Brain microvascular endothelial cell (primary cell): ENCODE measurements around the gene UQCR11.
"Not testable (repeated sequence)": the region's sequence is repeated elsewhere in the genome, so short reads cannot be mapped to it uniquely, and the experiment has no call there.

ENCODE experiments used
- DNase-seq: peaks from one replicate; pipeline ENCODE4 v3.0.0-alpha.2; 2020
- H3K27ac ChIP-seq: fragments of 250-450 bp; sonication (Bioruptor Pico); 2 replicates; pipeline ENCODE4 v1.5.1; 2020; ENCODE audit warnings: mild to moderate bottlenecking, moderate library complexity
- H3K27me3 ChIP-seq: fragments of 250-450 bp; sonication (Bioruptor Pico); replicated peaks from 2 replicates; pipeline ENCODE4 v1.5.1; 2020; ENCODE audit warnings: mild to moderate bottlenecking
- H3K36me3 ChIP-seq: fragments of 250-450 bp; sonication (Bioruptor Pico); replicated peaks from 2 replicates; pipeline ENCODE4 v1.5.1; 2020; ENCODE audit warnings: mild to moderate bottlenecking
- H3K4me3 ChIP-seq: 2 replicates; pipeline ENCODE4 v1.5.1; 2011; ENCODE audit warnings: low read depth, mild to moderate bottlenecking, control low read depth, low read length, moderate library complexity
- in situ Hi-C: cut with HindIII; loops from 2 replicates; pipeline ENCODE4 v1.10.0; 2017; ENCODE audit warnings: low sequenced_read_pairs, low pct_ligation_motif_present
- TF ChIP-seq, protein P1 (sequence below): IDR thresholded peaks from 2 replicates; pipeline ENCODE4 v1.5.1; 2011; ENCODE audit warnings: low read depth, mild to moderate bottlenecking, moderate library complexity, low read length, control low read depth, inconsistent platforms; ENCODE audit errors: missing control alignments

Gene UQCR11

DNA sequence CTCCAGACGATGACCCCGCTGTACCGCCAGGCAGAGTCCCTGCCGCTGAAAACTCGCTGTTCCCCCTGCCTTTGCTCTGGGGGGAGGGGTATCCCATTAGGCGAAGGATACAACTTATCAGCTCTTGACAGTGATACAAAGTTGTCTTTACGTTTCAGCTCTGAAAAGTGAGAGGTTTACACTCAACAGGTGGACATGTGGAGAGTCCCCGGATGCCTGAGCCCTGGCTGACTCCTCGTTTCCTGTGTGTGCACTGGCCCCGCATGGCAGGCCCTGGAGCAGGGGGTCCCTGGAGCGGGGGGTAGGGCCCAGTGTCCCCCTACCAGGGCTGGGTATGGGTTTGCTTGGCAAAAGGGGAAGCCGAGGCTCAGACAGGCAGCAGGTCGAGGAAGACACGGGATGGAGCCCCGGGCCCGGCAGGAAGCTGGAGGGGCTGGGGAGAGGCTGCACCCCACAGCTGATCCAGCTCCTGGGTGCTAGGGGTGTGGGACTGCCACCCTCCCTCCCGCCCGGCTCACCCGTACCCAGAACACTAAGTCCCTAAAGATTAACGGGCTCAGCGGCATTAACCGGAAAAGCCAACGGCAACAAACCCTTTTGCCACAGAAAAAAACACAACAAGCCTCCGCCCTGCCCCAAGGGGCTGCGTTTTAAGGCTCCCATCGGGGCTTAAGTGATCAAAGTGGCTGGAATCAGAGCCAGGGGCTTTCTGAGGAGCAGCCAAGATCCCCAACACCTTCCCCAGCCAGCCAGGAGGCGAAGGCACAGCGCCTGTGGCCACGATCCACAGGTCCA, 41.6 kb upstream of the UQCR11 start:
- DNase-seq: no peak
- no peak overlapping the region for H3K4me3 ChIP-seq
- in situ Hi-C loops: no loop called here
- no peak overlapping the region for H3K27ac ChIP-seq
- H3K27me3 ChIP-seq: no peaks in the 10 kb centered on the region
- peaks cover 58% of the 10 kb centered on the region for H3K36me3 ChIP-seq
- TF ChIP-seq, protein P1, sequence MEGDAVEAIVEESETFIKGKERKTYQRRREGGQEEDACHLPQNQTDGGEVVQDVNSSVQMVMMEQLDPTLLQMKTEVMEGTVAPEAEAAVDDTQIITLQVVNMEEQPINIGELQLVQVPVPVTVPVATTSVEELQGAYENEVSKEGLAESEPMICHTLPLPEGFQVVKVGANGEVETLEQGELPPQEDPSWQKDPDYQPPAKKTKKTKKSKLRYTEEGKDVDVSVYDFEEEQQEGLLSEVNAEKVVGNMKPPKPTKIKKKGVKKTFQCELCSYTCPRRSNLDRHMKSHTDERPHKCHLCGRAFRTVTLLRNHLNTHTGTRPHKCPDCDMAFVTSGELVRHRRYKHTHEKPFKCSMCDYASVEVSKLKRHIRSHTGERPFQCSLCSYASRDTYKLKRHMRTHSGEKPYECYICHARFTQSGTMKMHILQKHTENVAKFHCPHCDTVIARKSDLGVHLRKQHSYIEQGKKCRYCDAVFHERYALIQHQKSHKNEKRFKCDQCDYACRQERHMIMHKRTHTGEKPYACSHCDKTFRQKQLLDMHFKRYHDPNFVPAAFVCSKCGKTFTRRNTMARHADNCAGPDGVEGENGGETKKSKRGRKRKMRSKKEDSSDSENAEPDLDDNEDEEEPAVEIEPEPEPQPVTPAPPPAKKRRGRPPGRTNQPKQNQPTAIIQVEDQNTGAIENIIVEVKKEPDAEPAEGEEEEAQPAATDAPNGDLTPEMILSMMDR: no peak

DNA sequence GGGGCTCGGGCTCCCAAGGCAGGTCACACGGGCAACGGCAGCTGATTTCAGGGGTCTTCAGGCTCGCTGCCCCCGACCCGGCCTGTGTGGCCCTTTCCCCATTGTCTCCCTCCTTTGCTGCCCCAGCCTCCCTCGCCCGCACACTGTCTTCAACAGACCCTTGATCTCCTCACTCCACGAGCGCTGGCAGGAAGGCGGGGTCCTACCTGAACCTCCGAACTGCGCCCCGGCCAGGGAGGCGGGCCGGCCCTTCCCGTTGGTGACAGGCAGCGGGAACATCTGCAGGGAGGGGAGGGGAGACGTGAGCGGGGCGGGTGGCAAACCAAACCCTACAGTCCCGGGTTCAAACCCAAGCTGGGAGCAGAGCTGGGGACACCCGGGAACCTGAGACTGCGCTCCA, 40.9 kb upstream of the UQCR11 start:
- in situ Hi-C loops: no loop called here

GRCh38 chr19:1645299-1645698, 40.0 kb upstream of the UQCR11 start:
- H3K4me3 ChIP-seq: no peak overlapping the region
- H3K36me3 ChIP-seq: peaks cover 65% of the 10 kb centered on the region
- in situ Hi-C loops: no loop called here
- no peak for DNase-seq
- TF ChIP-seq, protein P1: no peak
- no peak overlapping the region for H3K27ac ChIP-seq
- no peaks in the 10 kb centered on the region for H3K27me3 ChIP-seq

More for the DNA sequence above, 40.9 kb upstream of the UQCR11 start:
- Histone ChIP-seq H3K27me3 (no peaks in the 10 kb centered on the region), H3K36me3 (peaks cover 64% of the 10 kb centered on the region), H3K27ac (no peak overlapping the region), H3K4me3 (no peak overlapping the region)
- DNase-seq: no peak
- TF ChIP-seq, protein P1: no peak

GRCh38 chr19:1644070-1644469, 38.8 kb upstream of the UQCR11 start:
- Histone ChIP-seq H3K27ac (no peak overlapping the region), H3K27me3 (no peaks in the 10 kb centered on the region), H3K4me3 (no peak overlapping the region), H3K36me3 (peaks cover 65% of the 10 kb centered on the region)
- DNase-seq: no peak
- in situ Hi-C loops: no loop called here
- TF ChIP-seq, protein P1: no peak

DNA sequence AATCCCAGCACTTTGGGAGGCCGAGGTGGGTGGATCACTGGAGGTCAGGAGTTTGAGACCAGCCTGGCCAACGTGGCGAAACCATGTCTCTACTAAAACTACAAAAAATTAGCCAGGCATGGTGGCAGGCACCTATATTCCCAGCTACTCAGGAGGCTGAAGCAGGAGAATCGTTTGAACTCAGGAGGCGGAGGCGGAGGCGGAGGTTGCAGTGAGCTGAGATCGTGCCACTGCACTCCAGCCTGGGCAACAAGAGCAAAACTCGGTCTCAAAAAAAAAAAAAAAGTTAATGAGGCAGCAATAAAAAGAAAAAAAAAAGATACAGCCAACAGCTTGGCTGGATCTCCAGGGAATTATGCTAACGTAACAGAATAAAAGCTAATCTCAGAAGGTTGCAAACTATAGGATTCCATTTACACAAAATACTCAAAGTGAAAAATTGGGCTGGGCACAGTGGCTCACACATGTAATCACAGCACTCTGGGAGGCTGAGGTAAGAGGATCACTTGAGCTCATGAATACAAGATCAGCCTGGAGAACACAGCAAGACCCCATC, 35.7 kb upstream of the UQCR11 start:
- H3K27me3 ChIP-seq, H3K4me3 ChIP-seq, H3K27ac ChIP-seq, in situ Hi-C loops, DNase-seq: not testable (repeated sequence)
- H3K36me3 ChIP-seq: peaks cover 64% of the 10 kb centered on the region

DNA sequence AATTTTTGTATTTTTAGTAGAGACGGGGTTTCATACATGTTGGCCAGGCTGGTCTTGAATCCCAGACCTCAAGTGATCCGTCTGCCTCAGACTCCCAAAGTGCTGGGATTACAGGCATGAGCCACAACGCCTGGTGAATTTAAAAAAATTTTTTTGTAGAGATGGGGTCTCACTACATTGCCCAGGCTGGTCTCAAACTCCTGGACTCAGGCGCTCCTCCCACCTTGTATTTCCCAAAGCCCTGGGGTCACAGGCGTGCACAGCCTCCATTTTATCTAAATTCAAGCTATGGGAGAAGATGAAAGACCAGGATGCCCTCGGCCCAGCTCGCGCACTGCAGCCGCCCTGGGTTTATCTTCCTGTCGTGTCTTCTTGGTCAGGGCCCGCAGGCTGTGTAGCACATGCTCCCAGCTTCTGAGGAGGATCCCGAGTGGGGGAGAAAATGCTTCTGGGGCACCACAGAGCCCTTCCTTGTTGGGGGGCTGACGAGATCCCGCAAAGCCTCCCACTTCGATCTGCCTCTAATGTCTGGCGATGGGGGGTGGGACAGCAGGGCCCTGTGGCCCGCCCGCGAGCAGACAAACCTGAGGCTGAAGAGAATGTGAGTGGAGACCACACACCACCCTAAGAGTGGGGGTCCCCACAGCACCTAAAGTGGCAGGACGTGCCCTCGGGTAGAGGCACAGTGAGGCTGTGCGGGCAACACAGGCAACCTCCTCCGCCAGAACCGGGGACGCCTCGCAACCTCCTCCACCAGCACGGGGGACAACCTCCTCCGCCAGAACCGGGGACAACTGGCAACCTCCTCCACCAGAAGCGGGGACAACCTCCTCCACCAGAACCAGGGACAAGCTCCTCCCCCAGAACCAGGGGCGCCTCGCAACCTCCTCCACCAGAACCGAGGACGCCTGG, 31.3 kb upstream of the UQCR11 start:
- TF ChIP-seq, protein P1: no peak
- no peak overlapping the region for H3K4me3 ChIP-seq
- no peak for DNase-seq
- peaks cover 46% of the 10 kb centered on the region for H3K36me3 ChIP-seq
- no peaks in the 10 kb centered on the region for H3K27me3 ChIP-seq
- no peak overlapping the region for H3K27ac ChIP-seq
- in situ Hi-C loops: no loop called here
